ENCODE results near the gene RTL1.

- TF ChIP-seq ZBTB49 (CRISPR knock-in tag; IDR thresholded peaks at IDR 0.05; ENCODE audit: borderline replicate concordance) (no peak), PHB2 (IDR thresholded peaks at IDR 0.05; ENCODE audit: partially characterized antibody) (no peak), ZBTB7B (CRISPR knock-in tag; IDR thresholded peaks at IDR 0.05) (no peak)
Observed at GRCh38 chr14:100914597-100915021, 11.1 kb upstream of the RTL1 start.
